ENCODE measurements around the gene KIF20A.
"Not testable (repeated sequence)": the region's sequence is repeated elsewhere in the genome, so short reads cannot be mapped to it uniquely, and the experiment has no call there.

Gene KIF20A

GRCh38 chr5:138178516-138179276 is at the start of gene KIF20A, which contains the start of gene BRD8:
TSS of gene KIF20A (plus strand) at chr5:138179112. CDS start at chr5:138179681, 569 bp downstream.
TSS of gene BRD8 (minus strand) at chr5:138178630. CDS start at chr5:138178614, 16 bp downstream.
- DNase-seq (ENCODE audit: low spot score) = peak; percentile 91

DNA sequence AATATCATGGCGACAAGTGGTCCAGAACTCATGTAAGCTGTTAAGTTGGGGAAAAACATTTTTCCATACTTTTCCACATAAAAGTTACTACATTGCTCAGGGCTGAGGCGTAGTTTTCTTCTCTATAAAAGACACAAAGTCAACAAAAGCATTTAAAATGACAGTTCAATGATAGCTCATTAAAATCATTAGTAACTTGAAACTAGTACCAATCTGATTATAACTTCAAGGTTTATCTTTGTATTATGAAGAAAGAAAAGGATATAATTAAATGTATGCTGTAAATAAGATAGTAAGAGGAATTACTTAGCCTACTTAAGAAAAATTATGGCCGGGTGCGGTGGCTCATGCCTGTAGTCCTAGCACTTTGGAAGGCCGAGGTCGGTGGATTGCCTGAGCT is 49.6 kb upstream of the KIF20A start:
- DNase-seq (ENCODE audit: low spot score) = no peak

GRCh38 chr5:138132543-138132942 is 46.4 kb upstream of the KIF20A start:
- no peak for DNase-seq (ENCODE audit: low spot score)

- DNase-seq (ENCODE audit: low spot score) = no peak
These were observed 39.7 kb upstream of the KIF20A start, which contains the start of gene NME5 for GRCh38 chr5:138138949-138139780. TSS of gene NME5 (minus strand) at chr5:138139428. CDS start at chr5:138138780, 648 bp downstream.

GRCh38 chr5:138139781-138140090 is 39.2 kb upstream of the KIF20A start:
- DNase-seq (ENCODE audit: low spot score) = no peak

GRCh38 chr5:138140268-138140667 is 38.6 kb upstream of the KIF20A start:
- no peak for DNase-seq (ENCODE audit: low spot score)

GRCh38 chr5:138141734-138142133 is 37.2 kb upstream of the KIF20A start:
- DNase-seq (ENCODE audit: low spot score) = no peak

DNA sequence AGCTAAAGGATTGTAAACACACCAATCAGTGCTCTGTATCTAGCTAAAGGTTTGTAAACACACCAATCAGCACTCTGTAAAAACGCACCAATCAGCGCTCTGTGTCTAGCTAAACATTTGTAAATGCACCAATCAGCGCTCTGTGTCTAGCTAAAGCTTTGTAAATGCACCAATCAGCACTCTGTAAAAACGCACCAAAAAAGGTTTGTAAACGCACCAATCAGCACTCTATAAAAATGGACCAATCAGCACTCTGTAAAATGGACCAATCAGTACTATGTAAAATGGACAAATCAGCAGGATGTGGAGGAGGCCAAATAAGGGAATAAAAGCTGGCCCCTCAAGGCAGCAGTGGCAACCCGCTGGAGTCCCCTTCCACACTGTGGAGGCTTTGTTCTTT is 35.3 kb upstream of the KIF20A start:
- DNase-seq (ENCODE audit: low spot score) = not testable (repeated sequence)

DNA sequence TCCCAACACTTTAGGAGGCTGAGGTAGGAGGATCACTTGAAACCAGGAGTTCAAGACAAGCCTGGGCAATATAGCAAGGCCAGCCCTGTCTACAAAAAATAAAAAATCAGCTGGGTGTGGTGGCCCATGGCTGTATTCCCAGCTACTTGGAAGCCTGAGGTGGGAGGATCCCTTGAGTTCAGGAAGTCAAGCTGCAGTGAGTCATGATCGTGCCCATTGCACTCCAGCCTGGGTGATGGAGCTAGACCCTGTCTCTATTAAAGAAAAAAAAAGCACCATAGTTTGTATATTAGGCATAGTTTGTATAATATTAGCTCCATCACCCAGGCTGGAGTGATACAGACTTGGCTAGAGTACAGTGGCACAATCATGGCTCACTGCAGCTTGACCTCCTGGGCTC is 30.1 kb upstream of the KIF20A start:
- no peak for DNase-seq (ENCODE audit: low spot score)

DNA sequence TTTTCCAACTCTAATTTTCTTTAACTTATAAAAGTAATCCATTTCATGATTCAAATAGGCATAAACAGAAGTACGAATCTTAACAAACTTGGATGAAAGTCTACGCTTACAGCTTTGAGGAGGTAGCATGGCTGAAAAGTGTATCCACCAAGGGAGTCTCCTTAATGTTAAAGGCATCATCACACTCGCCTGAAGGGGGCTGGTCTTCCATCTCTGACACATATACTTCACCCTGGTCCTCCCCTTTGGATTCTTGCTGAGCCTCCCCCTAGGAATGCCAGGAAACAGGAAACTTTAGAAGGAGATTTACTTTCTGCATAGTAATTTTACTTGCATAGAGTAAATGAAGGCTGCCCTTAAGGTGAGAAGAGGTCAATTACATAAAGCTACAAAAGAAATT is 29.4 kb upstream of the KIF20A start:
- DNase-seq (ENCODE audit: low spot score) = no peak

DNA sequence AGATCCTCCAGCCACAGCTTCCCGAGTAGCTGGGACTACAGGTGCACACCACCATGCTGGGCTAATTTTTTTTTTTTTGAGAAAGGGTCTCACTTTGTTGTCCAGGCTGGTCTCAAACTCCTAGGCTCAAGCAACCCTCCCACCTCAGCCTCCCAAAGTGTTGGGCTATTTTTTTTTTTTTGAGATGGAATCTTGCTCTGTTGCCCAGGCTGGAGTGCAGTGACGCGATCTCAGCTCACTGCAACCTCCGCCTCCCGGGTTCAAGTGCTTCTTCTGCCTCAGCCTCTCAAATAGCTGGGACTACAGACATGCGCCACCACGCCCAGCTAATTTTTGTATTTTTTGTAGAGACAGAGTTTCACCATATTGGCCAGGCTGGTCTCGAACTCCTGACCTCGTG is 22.9 kb upstream of the KIF20A start:
- DNase-seq (ENCODE audit: low spot score) = not testable (repeated sequence)

GRCh38 chr5:138157626-138158025 is 21.3 kb upstream of the KIF20A start:
- no peak for DNase-seq (ENCODE audit: low spot score)

- no peak for DNase-seq (ENCODE audit: low spot score)
These were observed 19.2 kb upstream of the KIF20A start for GRCh38 chr5:138159666-138160065.

- no peak for DNase-seq (ENCODE audit: low spot score)
These were observed 18.2 kb upstream of the KIF20A start for GRCh38 chr5:138160706-138161105.

DNA sequence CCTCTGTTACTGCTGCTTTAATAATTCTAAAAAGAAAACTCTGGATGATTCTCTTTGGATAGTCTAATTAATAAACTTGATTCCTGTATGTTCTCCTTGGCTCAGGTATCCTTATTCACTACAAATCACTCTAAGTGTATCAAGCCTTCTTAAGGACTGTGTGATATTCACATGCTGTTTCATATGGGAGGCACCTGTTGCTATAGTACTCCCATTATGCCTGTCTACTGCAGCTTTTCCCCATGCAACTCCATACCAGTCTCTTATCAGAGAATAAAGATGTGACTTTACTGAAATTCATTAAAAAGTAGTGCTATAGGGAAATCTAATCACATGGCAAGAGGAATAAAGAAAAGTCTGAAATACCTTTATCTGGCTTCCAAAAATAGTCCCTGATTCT is 15.2 kb upstream of the KIF20A start:
- no peak for DNase-seq (ENCODE audit: low spot score)

GRCh38 chr5:138169124-138169523 is 9.8 kb upstream of the KIF20A start:
- no peak for DNase-seq (ENCODE audit: low spot score)

DNA sequence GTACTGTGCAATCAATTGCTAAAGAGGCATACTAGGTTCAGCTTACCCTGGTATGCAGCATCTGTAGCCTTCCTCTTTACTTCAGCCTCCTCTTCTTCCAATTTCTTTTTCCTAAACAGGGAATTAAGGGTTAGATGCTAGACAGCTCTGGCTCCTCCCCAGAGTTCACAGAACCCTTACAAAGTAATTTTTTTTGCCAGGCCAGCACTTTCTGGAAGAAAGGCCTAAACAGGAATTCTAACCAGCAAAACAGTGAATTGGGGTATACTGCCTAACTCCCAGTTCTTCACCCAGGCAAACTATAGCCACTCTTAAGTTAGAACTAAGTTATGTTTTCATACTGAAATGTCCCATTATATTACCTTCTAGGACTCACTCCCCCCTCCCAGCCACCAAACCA is 8.6 kb upstream of the KIF20A start:
- no peak for DNase-seq (ENCODE audit: low spot score)

DNA sequence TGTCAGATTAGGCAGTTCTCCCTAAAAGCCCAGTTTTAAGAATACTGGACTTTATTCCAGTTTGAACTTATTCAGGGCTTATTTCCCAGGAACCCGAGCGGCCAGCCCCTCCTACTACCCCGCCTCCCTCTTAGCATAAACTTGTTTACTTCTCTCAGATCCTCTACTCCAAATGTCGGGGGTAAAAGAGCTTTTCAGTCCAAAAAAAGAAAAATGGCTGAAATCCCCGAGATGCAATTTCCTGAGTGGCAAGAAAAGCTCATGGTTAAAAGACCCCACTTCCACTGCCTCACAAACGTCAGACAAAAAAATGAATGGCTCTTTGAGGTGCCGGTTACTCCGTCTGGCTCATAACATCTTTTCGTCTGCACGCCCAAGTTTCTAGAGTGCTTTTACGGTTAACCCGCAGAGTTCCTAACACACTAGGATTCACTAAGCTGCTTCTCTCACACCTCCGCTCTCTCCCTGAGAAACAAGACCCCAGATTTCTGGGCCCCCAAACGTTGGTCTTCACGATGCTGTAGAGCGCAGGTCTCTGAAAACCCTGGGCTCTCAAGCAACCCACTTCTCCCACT is 884 bp upstream of the KIF20A start:
- peak; percentile 7 for DNase-seq (ENCODE audit: low spot score)

DNA sequence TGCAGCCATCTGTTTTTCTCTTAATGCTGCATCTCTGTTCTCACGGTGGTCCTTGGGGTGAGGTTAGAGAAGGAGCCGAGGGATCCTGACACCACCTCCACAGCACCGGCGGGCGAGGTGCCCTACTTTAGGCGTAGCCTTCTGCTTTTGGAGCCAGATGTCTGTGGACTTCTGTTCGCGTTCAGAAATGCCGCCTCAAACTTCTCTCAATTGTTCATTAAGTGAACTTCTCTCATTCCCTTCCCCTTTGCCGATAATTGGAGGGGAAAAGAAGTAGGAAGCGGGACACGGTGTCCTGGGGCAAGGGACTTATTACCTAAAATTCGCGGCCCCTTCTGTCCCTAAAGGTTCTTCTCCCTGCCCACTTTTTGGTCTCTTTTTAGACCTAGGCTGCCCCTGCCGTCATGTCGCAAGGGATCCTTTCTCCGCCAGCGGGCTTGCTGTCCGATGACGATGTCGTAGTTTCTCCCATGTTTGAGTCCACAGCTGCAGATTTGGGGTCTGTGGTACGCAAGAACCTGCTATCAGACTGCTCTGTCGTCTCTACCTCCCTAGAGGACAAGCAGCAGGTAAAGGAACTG is 455 bp downstream of the KIF20A start:
- no peak for DNase-seq (ENCODE audit: low spot score)

DNA sequence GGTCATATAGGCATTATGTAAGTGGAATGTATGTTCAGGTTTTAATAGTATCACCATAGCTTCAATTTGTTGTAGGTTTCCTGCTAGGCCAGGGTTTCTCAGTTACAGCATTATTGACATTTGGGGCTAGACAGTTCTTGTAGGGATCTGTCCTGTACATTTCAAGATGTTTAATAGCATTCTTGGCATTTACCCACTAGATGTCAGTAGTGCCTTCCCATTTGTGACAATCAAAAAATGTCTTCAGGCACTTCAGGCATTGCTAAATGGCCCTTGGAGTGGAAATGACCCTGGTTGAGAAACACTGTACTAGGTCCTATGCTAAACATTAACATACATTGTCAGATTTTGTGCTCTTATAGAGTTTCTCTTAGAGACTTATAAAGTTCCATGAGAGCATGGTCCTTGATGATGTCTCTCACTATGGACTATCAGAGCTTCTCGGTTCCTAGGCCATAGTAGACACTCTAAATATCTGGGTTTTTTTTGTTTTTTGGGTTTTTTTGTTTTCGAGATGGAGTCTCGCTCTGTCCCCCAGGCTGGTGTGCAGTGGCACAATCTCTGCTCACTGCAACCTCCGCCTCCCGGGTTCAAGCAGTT is 1.4 kb downstream of the KIF20A start:
- peak; percentile 12 for DNase-seq (ENCODE audit: low spot score)

- no peak for DNase-seq (ENCODE audit: low spot score)
These were observed 1.9 kb downstream of the KIF20A start for GRCh38 chr5:138180841-138181240.

GRCh38 chr5:138182808-138183207 is 3.9 kb downstream of the KIF20A start:
- no peak for DNase-seq (ENCODE audit: low spot score)
